Mucosa of gallbladder (tissue), 1 donor: ENCODE results near the gene GEMIN5. TPM values are rescaled to one million over a fixed set of nuclear protein-coding genes. Genes with fewer than 3 reads are reported as not detected.
"Not testable (repeated sequence)": the region's sequence is repeated elsewhere in the genome, so short reads cannot be mapped to it uniquely, and the experiment has no call there.

Source experiments
- DNase-seq: peaks from one replicate; pipeline ENCODE4 v3.0.0-alpha.2; 2020; ENCODE audit warnings: low spot score
- total RNA-seq: library from RNA; stranded (reverse); gene quantifications from one replicate; pipeline ENCODE4 v1.2.1, GENCODE V29; 2021
- donor health status: DM: no; HTN: no; CAD: no.

Gene GEMIN5
- total RNA-seq, 1 donor from 2014 or later = 11.1 TPM

DNA sequence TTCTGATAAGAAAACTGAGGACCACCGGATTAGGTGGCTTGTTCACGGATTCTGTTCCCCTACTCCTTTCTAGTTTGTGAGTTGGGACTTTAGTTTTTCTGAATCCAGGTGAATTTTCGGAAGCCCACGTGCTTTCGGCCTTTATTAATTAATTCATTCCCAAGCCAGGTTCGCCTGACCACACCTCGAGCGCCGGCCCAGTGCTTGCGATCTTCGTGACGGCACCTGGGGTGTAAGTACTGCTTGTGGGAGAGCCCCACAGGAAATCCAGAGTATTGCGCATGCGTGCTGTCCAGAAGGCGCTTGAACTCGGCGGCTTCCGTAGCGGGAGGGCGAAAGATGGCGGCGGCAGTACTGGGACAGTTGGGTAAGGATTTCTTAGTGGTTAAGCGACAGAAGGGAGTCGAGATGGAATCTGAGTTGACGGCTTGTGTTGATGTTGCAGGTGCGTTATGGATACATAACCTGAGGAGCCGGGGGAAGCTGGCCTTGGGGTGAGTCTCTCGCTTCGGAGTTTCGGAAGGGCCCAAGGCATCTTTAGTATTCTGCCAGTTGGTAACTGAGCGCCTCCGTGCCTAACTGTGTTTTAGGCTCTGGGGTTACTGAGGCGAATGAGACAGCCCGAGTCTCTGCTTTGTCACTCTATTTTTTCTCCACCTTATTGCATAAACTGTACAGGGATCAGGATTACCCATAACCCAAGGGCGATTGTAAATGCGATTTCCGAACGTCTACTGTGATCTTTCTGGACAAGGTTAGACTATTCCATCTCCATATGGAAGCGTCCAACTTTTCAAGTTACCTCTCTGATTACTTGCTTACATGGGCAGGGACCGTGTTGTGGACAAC, 3.0 kb upstream of the GEMIN5 start, which contains the start of gene MRPL22:
MRPL22 (plus strand) TSS at position 302 of the 849 bp plus-strand sequence; CDS start at position 340, 38 bp downstream.
- DNase-seq = peak; percentile 95

DNA sequence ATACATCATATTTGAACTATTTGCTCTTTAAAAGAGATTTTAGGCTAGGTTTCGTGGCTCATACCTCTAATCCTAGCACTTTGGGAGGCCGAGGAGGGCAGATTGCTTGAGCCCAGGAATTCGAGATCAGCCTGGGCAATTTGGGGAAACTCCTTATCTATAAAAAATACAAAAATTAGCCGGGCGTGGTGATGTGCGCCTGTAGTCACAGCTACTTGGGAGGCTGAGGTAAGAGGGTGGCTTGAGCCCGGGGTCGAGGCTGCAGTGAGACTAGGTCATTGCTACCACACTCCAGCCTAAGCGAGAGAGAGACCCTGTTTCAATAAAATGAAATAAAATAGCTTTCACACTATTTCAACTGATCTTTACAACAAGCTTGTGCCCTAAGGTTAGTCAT, 2.4 kb upstream of the GEMIN5 start:
- DNase-seq = no peak

DNA sequence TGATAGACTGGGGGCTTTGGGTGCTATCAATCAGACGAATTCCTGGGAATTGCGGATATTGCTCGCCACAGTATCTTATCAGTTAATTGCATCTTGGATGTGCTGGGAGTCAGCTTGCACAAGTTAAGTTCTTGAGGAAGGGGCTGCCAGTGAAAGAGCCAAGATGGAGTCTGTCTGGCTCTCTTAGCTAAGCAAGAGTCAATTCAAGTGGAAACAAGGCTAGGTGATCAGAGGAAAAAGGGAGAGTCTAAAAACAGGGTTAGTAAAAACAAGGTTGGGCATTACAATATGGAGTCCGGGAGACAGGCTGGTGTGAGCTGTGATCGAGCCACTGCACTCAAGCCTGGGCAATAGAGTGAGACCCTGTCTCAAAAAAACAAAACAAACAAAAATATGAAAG, 1.4 kb upstream of the GEMIN5 start:
- not testable (repeated sequence) for DNase-seq

DNA sequence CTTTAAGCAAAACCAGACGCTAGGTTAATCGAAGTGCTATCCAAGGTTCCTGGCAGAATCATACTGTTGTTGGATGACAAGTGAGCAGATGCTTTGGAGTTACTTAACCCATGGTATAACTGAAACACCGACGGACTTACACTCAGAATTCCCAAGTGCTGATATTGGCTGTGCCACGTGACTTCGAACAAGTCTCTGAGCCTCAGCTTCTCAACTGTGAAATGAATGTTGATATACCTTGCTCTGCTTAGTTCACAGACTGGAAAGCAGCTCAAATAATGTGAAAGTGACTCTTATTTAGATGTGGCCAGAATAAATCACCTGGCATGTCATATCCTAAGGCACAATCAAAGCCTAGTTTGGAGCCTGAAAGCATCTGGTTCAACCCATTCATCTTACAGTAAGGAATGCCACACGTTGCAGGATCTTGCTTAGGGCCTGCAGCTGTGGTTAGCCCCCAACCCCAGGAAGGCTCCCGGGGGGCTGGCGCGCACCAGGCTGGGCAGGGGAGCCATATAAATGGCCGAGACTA, 759 bp downstream of the GEMIN5 start:
- DNase-seq = no peak

DNA sequence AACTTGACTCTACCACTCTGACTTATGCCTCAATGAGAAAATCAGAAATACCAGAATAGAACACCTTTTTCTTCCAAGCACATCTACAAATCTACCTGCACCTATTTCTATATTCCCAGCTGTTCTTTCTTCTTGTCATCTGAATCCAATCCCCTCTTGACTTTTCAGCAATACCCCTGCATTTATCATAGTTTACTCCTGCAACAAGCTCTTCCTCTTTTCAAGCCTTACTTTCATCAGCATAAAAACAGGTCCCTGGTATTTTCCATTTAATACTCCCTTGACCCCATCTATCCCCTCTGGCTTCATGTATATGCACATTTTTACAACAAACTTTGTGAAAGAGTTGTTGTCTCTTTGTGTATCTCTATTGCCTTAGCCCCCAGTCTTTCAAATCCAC, 3.1 kb downstream of the GEMIN5 start:
- no peak for DNase-seq

DNA sequence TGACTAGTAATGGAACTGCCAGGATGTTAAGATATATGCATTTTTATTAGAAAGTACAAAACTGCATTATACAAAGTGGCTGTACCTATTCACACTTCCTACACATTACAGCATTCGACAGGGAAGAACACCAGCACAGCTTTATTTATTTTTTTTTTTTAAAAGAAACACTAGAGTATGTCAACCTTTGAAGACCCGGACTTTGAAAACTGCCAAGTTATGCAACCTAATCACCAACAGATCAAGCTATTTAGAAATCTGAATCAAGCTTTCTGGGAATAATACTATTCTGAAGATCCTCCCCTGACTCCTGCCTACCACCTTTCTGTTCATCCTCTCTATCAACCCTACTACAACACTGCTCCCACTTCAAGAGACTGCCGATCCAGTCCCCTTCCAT, 4.5 kb downstream of the GEMIN5 start:
- no peak for DNase-seq

DNA sequence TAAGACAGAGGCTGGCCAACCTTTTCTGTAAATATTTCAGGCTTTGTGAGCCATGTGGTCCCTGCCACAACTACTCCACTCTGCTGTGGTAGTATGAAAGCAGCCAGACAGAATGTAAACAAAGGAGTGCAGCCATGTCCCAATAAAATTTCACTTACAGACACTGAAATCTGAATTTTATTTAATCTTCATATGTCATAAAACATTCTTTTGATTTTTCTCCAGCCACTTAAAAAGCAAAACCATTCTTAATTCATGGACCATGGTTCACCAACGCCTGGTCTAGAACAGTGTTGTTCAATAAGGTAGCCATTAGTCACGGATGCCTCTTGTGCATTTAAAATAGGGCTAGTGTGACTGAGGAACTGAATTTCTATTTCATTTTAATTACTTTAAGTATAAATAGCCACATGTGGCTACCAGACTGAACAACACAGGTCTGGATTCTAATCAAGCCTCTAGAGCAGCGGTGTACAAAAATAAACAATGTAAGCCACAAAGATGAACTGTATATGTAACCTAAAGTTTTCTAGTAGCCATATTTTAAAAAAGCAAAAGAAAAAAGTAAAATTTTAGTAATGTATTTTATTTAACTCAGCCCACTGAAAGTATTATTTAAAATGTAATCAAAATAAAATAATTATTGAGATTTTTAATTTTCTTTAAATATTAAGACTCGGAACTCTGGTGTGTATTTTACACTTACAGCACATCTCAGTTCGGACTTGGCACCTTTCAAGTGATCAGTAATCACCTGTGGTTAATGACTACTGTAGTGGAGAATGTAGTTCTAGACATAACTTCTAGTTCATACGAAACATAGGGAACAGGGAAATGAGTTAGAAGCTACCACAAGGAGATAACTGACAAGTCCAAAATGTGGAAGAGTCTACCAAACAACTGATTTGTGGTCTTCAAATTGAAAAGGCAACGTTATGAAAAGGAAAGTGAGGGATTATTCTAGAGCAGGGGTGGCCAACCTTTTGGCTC, 14.3 kb downstream of the GEMIN5 start:
- DNase-seq = no peak

DNA sequence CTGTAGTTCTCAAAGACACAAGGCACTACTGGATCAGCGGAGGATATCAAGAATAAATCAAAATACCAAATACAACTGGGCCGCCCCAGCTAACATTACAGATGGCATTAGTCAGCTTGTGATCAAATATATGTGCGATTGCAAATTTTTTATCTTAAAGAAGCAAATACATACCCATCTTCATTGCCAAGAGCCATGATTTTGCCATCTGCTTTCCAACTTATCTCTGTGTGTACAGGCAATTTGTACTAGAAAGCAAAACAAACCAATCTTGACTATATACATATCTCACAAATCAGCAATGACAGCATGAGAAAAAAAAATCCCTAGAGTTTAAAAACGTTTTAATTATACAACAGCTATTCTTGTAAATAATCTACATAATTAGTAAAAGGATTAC, 20.3 kb downstream of the GEMIN5 start:
- DNase-seq = no peak

DNA sequence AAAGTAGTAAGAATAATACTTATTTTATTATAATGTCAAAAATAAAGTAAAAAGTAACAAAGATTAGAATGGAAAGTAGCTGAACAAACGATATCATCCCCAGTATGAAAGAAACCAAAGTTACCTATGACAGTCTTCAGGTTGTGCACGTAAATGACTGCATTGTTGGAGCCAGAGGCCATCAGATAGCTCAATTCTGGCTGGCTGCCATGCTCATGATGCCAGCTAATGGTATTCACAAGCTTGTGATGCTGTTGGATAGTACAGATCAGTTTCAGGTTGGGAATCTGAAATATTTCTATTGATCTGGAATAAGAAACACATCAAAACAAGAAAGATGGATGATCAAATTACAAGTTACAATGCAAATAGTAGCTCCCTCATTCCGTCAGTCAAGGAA, 21.1 kb downstream of the GEMIN5 start:
- DNase-seq = no peak

DNA sequence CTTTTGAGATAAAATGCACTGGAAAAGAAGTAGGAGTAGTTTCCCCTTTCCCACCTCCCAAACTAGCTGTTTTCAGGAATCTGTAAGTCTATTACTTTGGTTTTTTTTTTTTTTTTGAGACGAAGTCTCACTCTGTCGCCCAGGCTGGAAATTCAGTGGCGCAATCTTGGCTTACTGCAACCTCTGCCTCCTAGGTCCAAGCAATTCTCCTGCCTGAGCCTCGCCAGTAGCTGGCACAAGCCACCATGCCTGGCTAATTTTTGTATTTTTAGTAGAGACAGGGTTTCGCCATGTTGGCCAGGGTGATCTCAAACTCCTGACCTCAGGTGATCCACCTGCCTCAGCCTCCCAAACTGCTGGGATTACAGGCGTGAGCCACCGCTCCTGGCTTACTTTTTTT, 32.4 kb downstream of the GEMIN5 start:
- DNase-seq = not testable (repeated sequence)

DNA sequence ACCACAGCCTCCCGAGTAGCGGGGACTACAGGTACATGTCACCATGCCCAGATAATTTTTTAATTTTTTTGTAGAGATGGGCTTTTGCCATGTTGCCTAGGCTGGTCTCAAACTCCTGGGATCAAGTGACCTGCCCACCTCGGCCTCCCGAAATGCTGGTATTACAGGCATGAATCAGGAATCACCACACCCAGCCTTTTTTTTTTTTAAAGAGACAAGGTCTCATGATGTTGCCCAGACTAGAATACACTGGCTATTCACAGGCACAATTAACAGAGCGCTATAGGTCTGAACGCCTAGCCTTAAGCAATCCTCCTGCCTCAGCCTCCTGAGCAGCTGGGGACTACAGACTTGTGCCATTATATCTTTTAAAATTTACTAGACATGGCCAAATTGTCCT, 36.1 kb downstream of the GEMIN5 start:
- no peak for DNase-seq

DNA sequence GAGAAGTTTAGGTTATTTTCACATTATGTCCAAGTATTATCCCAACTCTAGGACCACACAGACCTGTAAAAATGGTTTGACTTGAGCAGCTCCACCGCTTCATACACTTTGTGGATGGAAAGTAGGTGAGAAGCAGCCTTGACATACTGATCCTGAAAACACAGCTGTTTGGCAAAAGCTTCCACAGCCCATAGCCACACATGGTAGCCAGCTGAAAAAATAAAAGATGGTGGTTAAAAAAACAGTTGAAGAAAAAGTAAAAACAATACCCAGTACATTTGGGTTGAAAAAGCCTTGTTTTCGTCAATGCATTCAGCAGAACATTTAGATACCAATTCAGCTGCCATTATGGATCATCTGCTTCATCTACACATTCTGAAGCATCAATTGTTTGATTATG, 36.7 kb downstream of the GEMIN5 start:
- DNase-seq = no peak

DNA sequence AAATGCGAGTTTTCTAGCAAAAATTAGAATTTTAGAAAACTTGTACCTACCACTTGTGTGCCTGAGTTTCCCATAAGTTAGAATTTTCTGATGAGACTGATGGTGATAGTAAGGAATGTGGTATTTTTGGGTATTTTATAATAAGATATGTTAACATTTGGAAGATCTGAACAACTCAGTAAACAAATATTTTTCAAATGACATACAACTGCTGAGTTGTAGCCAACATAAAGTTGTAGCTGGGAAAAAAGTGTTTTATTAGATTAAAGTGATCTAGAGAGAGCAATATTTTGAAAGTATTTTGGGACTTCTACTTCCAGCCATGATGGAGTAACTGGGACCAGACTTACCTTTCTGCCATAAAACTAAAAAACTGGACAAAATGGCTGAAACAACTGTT, 37.9 kb downstream of the GEMIN5 start:
- DNase-seq = no peak

DNA sequence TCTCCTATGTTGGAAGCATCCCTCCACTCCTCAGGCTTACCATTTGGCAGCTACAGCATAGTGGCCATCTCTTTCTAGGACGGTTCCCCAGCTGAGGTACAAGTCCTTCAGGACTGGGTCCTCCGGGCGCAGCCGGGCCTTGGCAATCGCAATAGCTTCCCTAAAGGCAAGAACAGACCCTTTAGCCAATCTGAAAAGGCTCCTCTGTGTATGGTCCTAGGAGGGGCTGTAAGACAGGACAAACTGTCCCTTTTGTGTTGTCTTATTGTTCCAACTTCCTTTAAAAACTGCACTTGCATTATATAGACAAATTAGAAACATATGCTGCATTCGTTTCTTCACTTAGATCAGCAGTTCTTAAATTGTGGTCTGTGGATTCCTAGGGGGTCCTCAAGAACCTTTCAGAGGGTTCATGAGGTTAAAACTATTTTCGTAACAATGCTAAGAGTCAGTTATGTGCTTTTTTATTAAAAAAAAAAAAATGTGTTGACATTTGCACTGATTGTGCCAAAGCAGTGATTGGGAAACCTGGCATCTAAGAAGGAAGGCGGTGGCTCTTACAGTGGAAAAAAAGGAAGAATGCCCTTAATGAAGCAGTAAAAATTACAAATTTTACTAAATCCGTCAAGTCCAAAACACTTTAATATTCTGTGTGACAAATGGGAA, 38.7 kb downstream of the GEMIN5 start:
- DNase-seq = no peak

DNA sequence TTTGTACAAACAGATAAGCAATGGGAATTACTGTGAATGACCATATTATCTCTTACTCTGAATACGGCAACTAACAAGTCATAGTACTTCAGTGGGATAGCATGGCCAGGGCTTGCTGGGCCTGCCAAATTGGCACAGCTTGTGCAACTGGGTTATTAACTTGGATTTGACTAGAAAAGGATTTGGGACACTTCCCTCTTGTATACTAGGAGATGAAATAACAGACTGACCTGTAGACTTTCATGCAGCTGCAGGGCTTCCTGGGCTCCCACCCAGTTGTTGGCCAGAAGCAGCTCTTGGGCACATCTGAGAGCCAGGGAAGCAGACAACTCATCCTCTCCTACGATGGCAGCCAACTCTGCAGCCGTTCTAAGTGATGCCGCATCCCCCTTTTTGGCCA, 39.8 kb downstream of the GEMIN5 start:
- DNase-seq = no peak

DNA sequence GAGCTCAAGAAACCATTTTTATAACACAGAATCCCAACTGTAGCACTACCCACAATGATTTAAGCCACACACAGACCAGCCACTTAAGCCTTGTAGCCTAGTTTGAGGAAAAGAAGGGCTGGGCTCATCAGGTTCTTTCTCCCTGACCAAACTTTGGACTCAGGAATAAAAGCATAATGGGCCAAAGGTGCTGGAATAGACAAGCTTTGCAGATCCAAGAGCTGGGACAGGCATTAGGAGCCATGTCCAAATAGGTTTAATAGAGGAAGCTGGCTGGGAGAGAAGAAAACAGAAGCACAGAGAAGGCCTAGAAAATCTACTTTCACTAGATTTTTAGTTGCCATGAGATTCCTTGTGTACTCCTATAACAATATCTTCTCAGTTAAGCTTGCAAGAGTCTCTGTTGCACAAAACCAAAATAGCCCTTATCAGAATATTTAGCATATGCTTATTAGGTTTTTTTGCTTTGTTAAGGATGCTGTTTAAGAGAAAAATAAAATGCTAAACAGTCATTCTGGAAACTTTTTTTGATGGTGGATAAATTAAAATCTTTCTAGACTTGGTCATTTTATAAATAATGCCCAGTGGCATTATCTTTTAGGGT, 41.3 kb downstream of the GEMIN5 start:
- DNase-seq = no peak

DNA sequence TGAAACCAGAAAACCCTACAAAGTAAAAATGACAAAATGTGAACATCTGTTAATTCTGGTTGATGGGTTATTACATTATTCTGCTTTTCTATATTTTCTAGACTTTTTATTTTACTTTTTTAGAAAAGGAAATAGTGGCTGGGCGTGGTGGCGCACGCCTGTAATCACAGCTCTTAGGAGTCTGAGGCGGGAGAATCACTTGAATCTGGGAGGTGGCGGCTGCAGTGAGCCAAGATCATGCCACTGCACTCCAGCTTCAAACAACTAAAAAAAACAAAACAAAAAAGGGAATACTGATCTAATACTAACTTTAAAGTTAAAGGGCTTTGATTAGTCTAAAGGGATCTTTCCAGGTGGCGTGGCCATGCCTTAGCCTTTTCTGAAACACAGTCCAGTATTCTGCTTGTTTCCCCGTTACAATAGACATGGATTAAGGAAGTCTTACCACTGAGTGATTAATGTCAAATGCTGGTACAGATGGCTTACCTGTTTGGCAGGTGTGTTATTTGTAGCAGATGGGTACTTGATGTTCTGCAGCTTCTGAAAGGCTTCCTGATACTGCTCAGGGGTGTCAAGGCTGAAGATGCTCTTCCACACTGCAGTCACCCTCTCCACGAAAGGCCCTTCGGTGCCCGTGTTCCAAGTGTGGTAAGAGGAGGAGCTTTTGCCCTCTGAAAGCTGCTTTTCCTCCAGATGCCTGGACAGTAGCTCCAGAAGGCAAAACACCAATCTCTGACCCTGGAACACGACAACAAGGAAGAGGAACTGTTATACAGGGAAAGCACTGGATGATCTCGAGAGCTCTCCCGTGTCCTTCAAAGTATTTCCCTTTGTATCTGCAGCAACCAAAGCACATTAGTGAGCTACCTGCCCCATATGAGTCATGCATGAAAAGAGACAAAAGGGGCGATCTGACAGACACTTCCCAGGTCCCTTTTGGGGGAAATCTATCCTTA, 42.1 kb downstream of the GEMIN5 start:
- DNase-seq = no peak

DNA sequence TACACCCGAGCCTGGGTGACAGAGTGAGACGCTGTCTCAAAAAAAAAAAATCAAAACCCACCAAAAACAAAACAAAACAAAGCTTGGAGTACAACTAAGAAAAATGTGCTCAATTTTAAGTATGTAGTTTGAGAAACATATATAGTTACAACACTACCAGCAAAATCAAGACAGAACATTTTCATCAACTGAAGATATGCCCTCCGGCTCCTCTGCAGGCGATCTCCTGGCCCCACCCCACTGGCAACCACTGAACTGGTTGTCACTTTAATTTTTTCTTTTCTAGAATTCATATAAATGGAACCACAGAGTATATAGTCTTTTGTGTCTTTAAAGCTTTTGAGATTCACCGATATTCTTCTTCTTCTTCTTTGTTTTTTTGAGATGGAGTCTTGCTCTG, 44.6 kb downstream of the GEMIN5 start:
- DNase-seq = no peak

DNA sequence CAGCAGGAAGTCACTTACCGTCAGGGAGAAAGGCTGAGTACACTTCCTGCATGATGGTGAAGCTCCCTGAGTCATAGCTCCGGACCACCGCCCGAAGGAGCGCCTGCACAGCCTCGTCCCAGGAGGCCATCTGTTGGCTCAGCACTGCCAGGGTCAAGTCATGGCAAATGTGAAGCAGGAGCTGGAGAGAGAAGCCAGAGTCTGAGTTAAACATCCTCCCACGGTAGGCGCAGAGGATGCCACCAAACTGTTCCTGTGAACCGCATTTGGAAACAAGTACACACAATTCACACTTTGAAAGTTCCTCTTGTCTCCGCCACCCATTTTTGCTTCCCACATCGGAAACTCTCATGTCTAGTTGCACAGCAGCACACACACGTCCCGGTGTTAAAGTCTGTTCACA, 45.6 kb downstream of the GEMIN5 start:
- no peak for DNase-seq

DNA sequence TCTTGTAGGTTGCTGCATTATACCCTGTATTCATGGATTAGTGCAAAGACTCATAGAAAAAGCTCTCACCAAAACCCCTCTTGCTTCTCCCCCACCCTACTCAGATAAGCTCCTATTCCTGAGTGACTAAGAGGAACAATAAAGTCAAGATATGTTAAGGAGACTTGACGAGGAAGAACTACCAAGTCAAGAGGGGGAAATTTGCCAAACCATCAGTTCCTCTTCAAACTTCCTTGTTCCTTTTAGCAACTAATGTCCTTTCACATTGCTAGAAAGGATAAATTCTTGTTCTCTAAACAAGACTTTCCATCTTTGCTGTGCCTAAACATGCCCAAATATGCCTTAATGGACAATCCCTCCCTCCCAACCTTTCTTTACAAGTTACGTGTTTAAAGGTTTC, 52.6 kb downstream of the GEMIN5 start:
- no peak for DNase-seq
